Caco-2 (cell line): ENCODE data around the gene RBM20. TPM values are rescaled to one million over a fixed set of nuclear protein-coding genes. Genes with fewer than 3 reads are reported as not detected.
A peak's percentile ranks its signal among the peaks of the same experiment; 100 is the strongest.

Experiments
- BruUV-seq: library from RNA; stranded (reverse); fragments of 400-500 nt; replicated peaks from 2 replicates; lab custom pipeline; 2021; lab: Mats Ljungman, UMichigan
- CTCF ChIA-PET: fragments of 300-600 bp; sonication (Branson Sonifier 250); formaldehyde crosslinking; loops from one replicate; lab custom pipeline; 2022; ENCODE audit warnings: antibody characterized with exemption; lab: Charles Lee
- POLR2A ChIA-PET: fragments of 300-600 bp; sonication (Branson Sonifier 250); formaldehyde crosslinking; loops from one replicate; lab custom pipeline; 2022; ENCODE audit warnings: antibody characterized with exemption; lab: Charles Lee
- DNase-seq, 2 experiments: peaks; one replicate each; pipeline versions ENCODE4 v3.0.0 to v3.0.0-alpha.2; 2020 to 2022
- H3K27me3 ChIP-seq: replicated peaks from 2 replicates; pipeline ENCODE4 v1.6.0; 2011; ENCODE audit warnings: low read length; ENCODE audit not compliant: control insufficient read depth, insufficient read depth
- H3K36me3 ChIP-seq: 2 replicates; pipeline ENCODE4 v1.5.1; 2011; ENCODE audit warnings: low read length; ENCODE audit not compliant: control insufficient read depth, insufficient read depth
- H3K4me1 ChIP-seq: fragments of 250-450 bp; sonication (Bioruptor Pico); 2 replicates; pipeline ENCODE4 v1.5.1; 2020; ENCODE audit warnings: mild to moderate bottlenecking
- H3K4me3 ChIP-seq: 2 replicates; pipeline ENCODE4 v1.5.1; 2011; ENCODE audit warnings: low read depth, mild to moderate bottlenecking, control low read depth, low read length
- H3K9me3 ChIP-seq: fragments of 250-450 bp; sonication (Bioruptor Pico); 2 replicates; pipeline ENCODE4 v1.5.1; 2020; ENCODE audit warnings: mild to moderate bottlenecking, moderate library complexity
- H3K27ac Mint-ChIP-seq: one replicate; pipeline ENCODE4 v1.8.0; 2022; ENCODE audit warnings: mixed read lengths; ENCODE audit not compliant: unreplicated experiment
- H3K27me3 Mint-ChIP-seq: one replicate; pipeline ENCODE4 v1.8.0; 2022; ENCODE audit warnings: mixed read lengths; ENCODE audit not compliant: insufficient read depth, unreplicated experiment
- H3K36me3 Mint-ChIP-seq: one replicate; pipeline ENCODE4 v1.8.0; 2022; ENCODE audit warnings: mild to moderate bottlenecking, mixed read lengths; ENCODE audit not compliant: insufficient read depth, unreplicated experiment
- H3K4me1 Mint-ChIP-seq: one replicate; pipeline ENCODE4 v1.8.0; 2022; ENCODE audit warnings: low read depth, mixed read lengths; ENCODE audit not compliant: unreplicated experiment
- H3K4me3 Mint-ChIP-seq: one replicate; pipeline ENCODE4 v1.8.0; 2022; ENCODE audit warnings: mild to moderate bottlenecking, moderate library complexity, mixed read lengths; ENCODE audit not compliant: unreplicated experiment
- H3K9me3 Mint-ChIP-seq: one replicate; pipeline ENCODE4 v1.8.0; 2022; ENCODE audit warnings: mixed read lengths; ENCODE audit not compliant: unreplicated experiment
- CTCF ChIP-seq, 2 experiments: fragments of 200-600 bp in 1 of 2; IDR thresholded peaks; 1 replicate in 1 of 2; 2 replicates in 1 of 2; pipeline versions ENCODE4 v1.5.1 to v1.8.0; 2011 to 2022; ENCODE audit warnings: antibody characterized with exemption in 1 of 2, control low read depth in 1 of 2, inconsistent platforms in 1 of 2, low read depth in 1 of 2, low read length in 1 of 2, mild to moderate bottlenecking in 1 of 2, moderate library complexity in 1 of 2; ENCODE audit not compliant: insufficient read depth in 1 of 2, severe bottlenecking in 1 of 2, unreplicated experiment in 1 of 2
- intact Hi-C: fragments of 100-400 bp; cut with micrococcal nuclease; formaldehyde crosslinking; loops from one replicate; pipeline ENCODE4 v1.10.0; 2022; ENCODE audit not compliant: unreplicated experiment
- total RNA-seq: library from RNA; stranded (reverse); gene quantifications from 2 replicates; pipeline ENCODE4 v1.2.3, GENCODE V29; 2022

RBM20 gene
- total RNA-seq, 1 experiment from 2014 or later: 0.36 TPM

- Mint-ChIP-seq H3K9me3 (no peaks in the 10 kb centered on the region), H3K27ac (no peak overlapping the region), H3K27me3 (peaks cover 9% of the 10 kb centered on the region), H3K4me1 (no peaks in the 10 kb centered on the region), H3K36me3 (no peaks in the 10 kb centered on the region), H3K4me3 (no peak overlapping the region)
- CTCF ChIA-PET: no interaction called here
- no TSS peak for BruUV-seq
- H3K27me3 ChIP-seq: no peaks in the 10 kb centered on the region
- no peak for DNase-seq
- intact Hi-C loops: no loop called here
- TF ChIP-seq CTCF (IDR thresholded peaks at IDR 0.05; ENCODE audit: insufficient read depth in 1 of 2, low read depth in 1 of 2, low read length in 1 of 2, severe bottlenecking in 1 of 2, unreplicated experiment in 1 of 2): no peak
- H3K36me3 ChIP-seq: no peaks in the 10 kb centered on the region
- no peak overlapping the region for H3K4me3 ChIP-seq
- no peaks in the 10 kb centered on the region for H3K9me3 ChIP-seq
- no peaks in the 10 kb centered on the region for H3K4me1 ChIP-seq
- POLR2A ChIA-PET: no interaction called here
Measured at GRCh38 chr10:110670335-110670734, 26.2 kb downstream of the RBM20 start.

GRCh38 chr10:110671788-110672579 lies 27.8 kb downstream of the RBM20 start:
- H3K9me3 ChIP-seq: no peaks in the 10 kb centered on the region
- H3K27me3 ChIP-seq: no peaks in the 10 kb centered on the region
- peak; percentile 64 to 75 for DNase-seq
- Mint-ChIP-seq H3K36me3 (no peaks in the 10 kb centered on the region), H3K4me3 (peak overlapping the region; percentile 71), H3K27ac (peak overlapping the region; percentile 60), H3K9me3 (no peaks in the 10 kb centered on the region), H3K4me1 (no peaks in the 10 kb centered on the region), H3K27me3 (peaks cover 9% of the 10 kb centered on the region)
- BruUV-seq: no TSS peak
- peak; percentile 69 to 81 for TF ChIP-seq CTCF (IDR thresholded peaks at IDR 0.05; ENCODE audit: insufficient read depth in 1 of 2, low read depth in 1 of 2, low read length in 1 of 2, severe bottlenecking in 1 of 2, unreplicated experiment in 1 of 2)
- ChIA-PET POLR2A (no interaction called here), CTCF (interaction anchor here (0.6 to 2.4 kb wide), 3 partner anchors 28 to 66 kb away, joined by 4 to 21 read pairs (median 6); partner anchors contain the start of gene RBM20)
- peak overlapping the region; percentile 50 for H3K4me3 ChIP-seq
- intact Hi-C loops: loop anchor here (1.0 to 2.0 kb wide), 3 partner anchors 23 to 366 kb away; no protein-coding TSS in a partner anchor
- no peaks in the 10 kb centered on the region for H3K36me3 ChIP-seq
- H3K4me1 ChIP-seq: no peaks in the 10 kb centered on the region

GRCh38 chr10:110672580-110672919 lies 28.4 kb downstream of the RBM20 start:
- no TSS peak for BruUV-seq

More at GRCh38 chr10:110672580-110672919, 28.4 kb downstream of the RBM20 start:
- no peaks in the 10 kb centered on the region for H3K36me3 Mint-ChIP-seq
- intact Hi-C loops: loop anchor here (1.0 to 2.0 kb wide), 3 partner anchors 24 to 366 kb away; no protein-coding TSS in a partner anchor
- H3K9me3 Mint-ChIP-seq: no peaks in the 10 kb centered on the region
- TF ChIP-seq CTCF (IDR thresholded peaks at IDR 0.05; ENCODE audit: insufficient read depth in 1 of 2, low read depth in 1 of 2, low read length in 1 of 2, severe bottlenecking in 1 of 2, unreplicated experiment in 1 of 2): no peak
- H3K4me1 ChIP-seq: no peaks in the 10 kb centered on the region
- H3K4me3 Mint-ChIP-seq: peak overlapping the region; percentile 71
- H3K27ac Mint-ChIP-seq: peak overlapping the region; percentile 60
- peak overlapping the region; percentile 50 for H3K4me3 ChIP-seq
- H3K27me3 ChIP-seq: no peaks in the 10 kb centered on the region
- H3K4me1 Mint-ChIP-seq: no peaks in the 10 kb centered on the region
- no peaks in the 10 kb centered on the region for H3K9me3 ChIP-seq
- POLR2A ChIA-PET: no interaction called here
- no peak for DNase-seq
- CTCF ChIA-PET: interaction anchor here (0.6 to 2.4 kb wide), 3 partner anchors 28 to 66 kb away, joined by 4 to 21 read pairs (median 6); partner anchors contain the start of gene RBM20
- no peaks in the 10 kb centered on the region for H3K36me3 ChIP-seq
- H3K27me3 Mint-ChIP-seq: peaks cover 9% of the 10 kb centered on the region
